Measurements from ENCODE around the gene SRL. TPM values are rescaled to one million over a fixed set of nuclear protein-coding genes. Genes with fewer than 3 reads are reported as not detected.

SRL gene
- total RNA-seq, 2 experiments from 2014 or later = not detected

GRCh38 chr16:4142268-4142667, 99.6 kb downstream of the SRL start:
- POLR2A ChIA-PET = no interaction called here
- CTCF ChIA-PET = interaction anchor here (1.2 kb wide), 1 partner anchor 112 kb away, joined by 4 read pairs; no protein-coding TSS in a partner anchor
- peak; percentile 81 for DNase-seq
- Mint-ChIP-seq H3K36me3 (ENCODE audit: low read depth) (peaks cover 8% of the 10 kb centered on the region), H3K27me3 (ENCODE audit: low read depth) (peaks cover 5% of the 10 kb centered on the region), H3K4me1 (ENCODE audit: low read depth) (peaks cover 30% of the 10 kb centered on the region), H3K9me3 (ENCODE audit: insufficient read depth) (no peaks in the 10 kb centered on the region), H3K4me3 (peak overlapping the region; percentile 7), H3K27ac (peak overlapping the region; percentile 85)
- ATAC-seq = peak; percentile 97

DNA sequence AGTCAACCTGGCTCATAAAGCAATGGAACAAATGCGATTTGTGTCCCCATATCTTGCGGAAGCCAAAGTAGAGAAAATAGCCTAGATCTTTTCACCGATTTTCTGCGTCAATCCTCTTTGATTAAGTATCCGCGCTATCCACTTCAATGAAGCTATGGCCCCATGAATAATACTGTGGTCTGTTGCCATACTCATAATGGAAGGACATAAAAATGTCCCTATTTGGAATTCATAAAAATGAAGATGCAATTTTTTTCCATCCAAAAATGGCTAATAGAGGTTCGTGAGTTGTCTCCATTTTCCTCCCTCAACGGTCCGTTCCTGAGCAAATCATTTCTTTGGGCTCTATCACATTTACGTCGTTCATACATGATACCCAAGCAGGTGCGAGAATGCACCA, 100.3 kb downstream of the SRL start:
- no peak for ATAC-seq
- peaks cover 30% of the 10 kb centered on the region for H3K4me1 Mint-ChIP-seq (ENCODE audit: low read depth)
- H3K9me3 Mint-ChIP-seq (ENCODE audit: insufficient read depth) = no peaks in the 10 kb centered on the region
- ChIA-PET CTCF (interaction anchor here (1.2 kb wide), 1 partner anchor 112 kb away, joined by 4 read pairs; no protein-coding TSS in a partner anchor), POLR2A (no interaction called here)
- no peak overlapping the region for H3K27ac Mint-ChIP-seq
- DNase-seq = no peak
- H3K27me3 Mint-ChIP-seq (ENCODE audit: low read depth) = peaks cover 5% of the 10 kb centered on the region
- H3K4me3 Mint-ChIP-seq = no peak overlapping the region
- H3K36me3 Mint-ChIP-seq (ENCODE audit: low read depth) = peaks cover 8% of the 10 kb centered on the region

- ChIA-PET POLR2A (no interaction called here), CTCF (no interaction called here)
- no peak for ATAC-seq
- H3K36me3 Mint-ChIP-seq (ENCODE audit: low read depth) = peaks cover 8% of the 10 kb centered on the region
- DNase-seq = no peak
- H3K4me1 Mint-ChIP-seq (ENCODE audit: low read depth) = peaks cover 30% of the 10 kb centered on the region
- H3K27me3 Mint-ChIP-seq (ENCODE audit: low read depth) = peaks cover 12% of the 10 kb centered on the region
- H3K4me3 Mint-ChIP-seq = no peak overlapping the region
- H3K9me3 Mint-ChIP-seq (ENCODE audit: insufficient read depth) = no peaks in the 10 kb centered on the region
- H3K27ac Mint-ChIP-seq = no peak overlapping the region
Measured at GRCh38 chr16:4140652-4141051, 101.2 kb downstream of the SRL start.

- no peaks in the 10 kb centered on the region for H3K9me3 Mint-ChIP-seq (ENCODE audit: insufficient read depth)
- ChIA-PET CTCF (no interaction called here), POLR2A (no interaction called here)
- H3K27me3 Mint-ChIP-seq (ENCODE audit: low read depth) = peaks cover 15% of the 10 kb centered on the region
- peaks cover 8% of the 10 kb centered on the region for H3K36me3 Mint-ChIP-seq (ENCODE audit: low read depth)
- DNase-seq = no peak
- ATAC-seq = no peak
- H3K4me3 Mint-ChIP-seq = no peak overlapping the region
- peak overlapping the region; percentile 8 for H3K27ac Mint-ChIP-seq
- H3K4me1 Mint-ChIP-seq (ENCODE audit: low read depth) = peaks cover 30% of the 10 kb centered on the region
Measured at GRCh38 chr16:4139968-4140367, 101.9 kb downstream of the SRL start.

Other genes starting within 250 kb of the SRL start
- 1 to 10 TPM; 6.2 to 6.3 TPM for gene ADCY9, start 125.6 kb downstream of the SRL start, total RNA-seq
- 10 to 100 TPM; 21.0 to 24.7 TPM for gene TFAP4, start 30.9 kb upstream of the SRL start, total RNA-seq
- gene GLIS2, start 74.0 kb upstream of the SRL start, total RNA-seq = under 1 TPM; 0.16 TPM
- gene PAM16, start 109.2 kb upstream of the SRL start, total RNA-seq = 10 to 100 TPM; 33.3 to 40.3 TPM
- not detected for gene VASN, start 129.8 kb upstream of the SRL start, total RNA-seq
- 100 to 1,000 TPM; 167 to 176 TPM for gene CORO7, start 174.5 kb upstream of the SRL start, total RNA-seq
- 10 to 100 TPM; 55.1 to 61.4 TPM for gene DNAJA3, start 183.8 kb upstream of the SRL start, total RNA-seq
- gene NMRAL1, start 232.5 kb upstream of the SRL start, total RNA-seq = 10 to 100 TPM; 53.6 to 55.6 TPM
- gene HMOX2, start 234.3 kb upstream of the SRL start, total RNA-seq = 10 to 100 TPM; 92.6 to 97.4 TPM